Measurements from ENCODE around the gene LYSMD1. TPM values are rescaled to one million over a fixed set of nuclear protein-coding genes. Genes with fewer than 3 reads are reported as not detected.
"Not testable (repeated sequence)": the region's sequence is repeated elsewhere in the genome, so short reads cannot be mapped to it uniquely, and the experiment has no call there.

LYSMD1 gene, protein sequence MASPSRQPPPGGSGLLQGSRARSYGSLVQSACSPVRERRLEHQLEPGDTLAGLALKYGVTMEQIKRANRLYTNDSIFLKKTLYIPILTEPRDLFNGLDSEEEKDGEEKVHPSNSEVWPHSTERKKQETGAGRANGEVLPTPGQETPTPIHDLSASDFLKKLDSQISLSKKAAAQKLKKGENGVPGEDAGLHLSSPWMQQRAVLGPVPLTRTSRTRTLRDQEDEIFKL
- total RNA-seq: 1 to 10 TPM; 4.4 to 4.9 TPM

GRCh38 chr1:151165738-151166504 is at the start of gene LYSMD1, which contains the start of gene SCNM1:
Gene LYSMD1 (minus strand): TSS chr1:151165902. CDS start chr1:151165258, 644 bp downstream.
Gene SCNM1 (plus strand): TSS chr1:151166144. CDS start chr1:151166153, 9 bp downstream.
- CTCF ChIA-PET: interaction anchor here (0.5 to 2.3 kb wide), 10 partner anchors 9 to 141 kb away, joined by 3 to 12 read pairs (median 4); partner anchors contain the start of genes GABPB2, TMOD4 and TNFAIP8L2
- DNase-seq (peak; percentile 99), ATAC-seq (peak; percentile 97)
- Mint-ChIP-seq H3K27me3 (no peaks in the 10 kb centered on the region), H3K27ac (peak within 1 kb of the TSS; percentile 89), H3K9me3 (ENCODE audit: low read depth) (no peaks in the 10 kb centered on the region), H3K4me3 (peak within 1 kb of the TSS; percentile 91), H3K36me3 (peaks cover 28% of the 10 kb centered on the region), H3K4me1 (peaks cover 48% of the 10 kb centered on the region)

DNA sequence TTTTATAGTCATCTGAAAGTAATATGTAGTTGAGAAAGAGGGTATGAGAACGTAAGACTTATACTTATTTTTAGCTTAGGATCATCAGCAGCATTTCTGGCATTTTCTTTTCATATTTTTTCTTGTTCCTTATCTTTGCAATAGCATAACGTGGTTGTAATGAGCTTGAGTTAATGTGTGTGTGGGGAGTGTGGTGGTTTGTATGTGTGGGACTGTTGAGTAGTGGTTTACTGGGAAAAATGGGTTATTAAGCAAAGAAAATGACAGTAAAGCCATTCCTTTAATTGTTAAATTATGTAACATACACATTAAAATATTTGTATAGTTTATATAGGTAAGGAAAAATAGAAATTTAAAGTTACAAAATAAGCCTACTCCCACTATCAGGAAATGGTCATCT is 47.9 kb upstream of the LYSMD1 start:
- CTCF ChIA-PET: no interaction called here
- no peaks in the 10 kb centered on the region for H3K9me3 Mint-ChIP-seq (ENCODE audit: low read depth)
- DNase-seq (no peak), ATAC-seq (no peak)
- H3K27me3 Mint-ChIP-seq: no peaks in the 10 kb centered on the region
- H3K4me3 Mint-ChIP-seq: no peak overlapping the region
- peaks cover 30% of the 10 kb centered on the region for H3K36me3 Mint-ChIP-seq
- peaks cover 34% of the 10 kb centered on the region for H3K4me1 Mint-ChIP-seq
- H3K27ac Mint-ChIP-seq: no peak overlapping the region

DNA sequence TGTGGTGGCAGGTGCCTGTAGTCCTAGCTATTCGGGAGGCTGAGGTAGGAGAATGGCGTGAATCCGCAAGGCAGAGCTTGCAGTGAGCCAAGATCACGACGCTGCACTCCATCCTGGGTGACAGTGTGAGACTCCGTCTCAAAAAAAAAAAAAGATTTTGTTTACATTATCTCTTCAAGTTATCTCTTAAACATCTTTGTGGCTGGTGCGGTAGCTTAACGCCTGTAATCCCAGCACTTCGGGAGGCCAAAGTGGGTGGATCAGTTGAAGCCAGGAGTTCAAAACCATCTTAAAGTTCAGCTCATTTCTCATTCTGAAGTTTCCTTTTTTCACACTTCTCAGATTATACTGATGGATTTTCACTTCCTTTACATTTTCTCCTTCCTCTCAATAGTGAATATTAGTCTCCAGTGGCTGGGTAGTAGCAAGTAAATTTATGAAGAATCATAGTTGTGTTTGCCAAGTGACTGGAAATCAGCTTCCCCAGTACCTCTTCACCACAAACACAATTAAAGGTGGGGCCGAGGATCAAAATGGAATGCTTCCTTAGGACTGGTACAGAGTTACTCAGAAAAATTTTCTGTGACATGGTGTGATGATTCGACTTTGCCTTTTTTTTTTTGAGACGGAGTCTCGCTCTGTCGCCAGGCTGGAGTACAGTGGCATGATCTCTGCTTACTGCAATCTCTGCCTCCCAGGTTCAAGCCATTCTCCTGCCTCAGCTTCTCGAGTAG is 46.4 kb upstream of the LYSMD1 start:
- ATAC-seq (no peak), DNase-seq (no peak)
- Mint-ChIP-seq H3K9me3 (ENCODE audit: low read depth) (no peaks in the 10 kb centered on the region), H3K4me1 (peaks cover 33% of the 10 kb centered on the region), H3K27ac (peak overlapping the region; percentile 16), H3K4me3 (no peak overlapping the region), H3K36me3 (peaks cover 34% of the 10 kb centered on the region), H3K27me3 (no peaks in the 10 kb centered on the region)
- CTCF ChIA-PET: interaction anchor here (0.8 to 1.9 kb wide), 2 partner anchors 40 to 112 kb away, joined by 4 to 5 read pairs; no protein-coding TSS in a partner anchor

GRCh38 chr1:151210830-151211229 is 45.1 kb upstream of the LYSMD1 start:
- ATAC-seq (no peak), DNase-seq (no peak)
- Mint-ChIP-seq H3K27ac (no peak overlapping the region), H3K4me3 (no peak overlapping the region), H3K4me1 (peaks cover 31% of the 10 kb centered on the region), H3K27me3 (no peaks in the 10 kb centered on the region), H3K9me3 (ENCODE audit: low read depth) (no peaks in the 10 kb centered on the region), H3K36me3 (peaks cover 39% of the 10 kb centered on the region)
- CTCF ChIA-PET: no interaction called here

GRCh38 chr1:151205381-151205965 is 39.8 kb upstream of the LYSMD1 start:
- CTCF ChIA-PET, H3K27ac Mint-ChIP-seq: not testable (repeated sequence)

DNA sequence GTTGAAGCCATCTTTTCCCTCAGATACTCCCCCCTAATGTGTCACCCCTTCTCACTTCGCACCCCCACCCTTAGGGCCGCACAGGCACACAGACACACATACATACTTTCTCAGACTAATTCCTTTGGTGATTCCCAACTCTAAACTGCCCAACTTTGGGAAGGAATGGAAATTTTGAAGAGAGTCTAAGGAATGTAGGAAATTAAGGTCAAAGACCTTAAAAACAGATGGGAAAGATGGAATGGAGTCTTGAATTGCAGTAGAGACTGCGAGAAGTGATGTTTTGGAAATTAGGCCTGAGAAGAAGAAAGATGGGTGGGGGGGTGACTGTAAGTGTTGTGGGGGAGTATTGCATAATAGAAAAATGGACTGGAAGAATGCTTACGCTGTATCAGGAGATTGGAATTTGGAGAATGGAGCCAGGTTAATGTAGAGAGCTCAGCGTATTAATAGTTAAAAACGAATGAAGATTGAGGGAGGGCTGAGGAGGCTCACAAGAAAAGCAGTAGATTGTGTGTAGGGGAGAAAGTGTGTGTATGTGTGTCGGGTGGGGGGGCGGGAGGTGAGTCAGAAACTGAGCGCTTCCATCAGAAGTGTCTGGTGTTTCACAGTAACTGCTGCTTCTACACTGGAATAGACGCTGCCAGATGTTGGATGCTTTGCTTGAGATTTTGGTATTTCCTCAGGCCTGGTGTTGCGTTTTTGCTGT is 34.3 kb upstream of the LYSMD1 start:
- H3K27me3 Mint-ChIP-seq: no peaks in the 10 kb centered on the region
- H3K36me3 Mint-ChIP-seq: peaks cover 26% of the 10 kb centered on the region
- peaks cover 47% of the 10 kb centered on the region for H3K4me1 Mint-ChIP-seq

More at GRCh38 chr1:151205381-151205965, 39.8 kb upstream of the LYSMD1 start:
- Mint-ChIP-seq H3K36me3 (peaks cover 39% of the 10 kb centered on the region), H3K4me1 (peaks cover 29% of the 10 kb centered on the region)
- H3K9me3 Mint-ChIP-seq (ENCODE audit: low read depth); H3K4me3 Mint-ChIP-seq; H3K27me3 Mint-ChIP-seq; DNase-seq; ATAC-seq: not testable (repeated sequence)

GRCh38 chr1:151198254-151199127 is 32.8 kb upstream of the LYSMD1 start, which contains the start of gene PIP5K1A:
Gene PIP5K1A (plus strand): TSS chr1:151198552. CDS start chr1:151198997, 445 bp downstream.
- peak; percentile 98 for ATAC-seq
- no peaks in the 10 kb centered on the region for H3K9me3 Mint-ChIP-seq (ENCODE audit: low read depth)
- peak within 1 kb of the TSS; percentile 97 for H3K27ac Mint-ChIP-seq
- peaks cover 4% of the 10 kb centered on the region for H3K27me3 Mint-ChIP-seq
- H3K4me1 Mint-ChIP-seq: peaks cover 43% of the 10 kb centered on the region
- peak; percentile 99 for DNase-seq
- CTCF ChIA-PET: interaction anchor here (1.0 to 1.8 kb wide), 5 partner anchors 9 to 143 kb away, joined by 3 to 12 read pairs (median 4); partner anchors contain the start of gene VPS72
- peak within 1 kb of the TSS; percentile 91 for H3K4me3 Mint-ChIP-seq
- H3K36me3 Mint-ChIP-seq: peaks cover 24% of the 10 kb centered on the region

More for the DNA sequence above, 34.3 kb upstream of the LYSMD1 start:
- CTCF ChIA-PET: interaction anchor here (1.0 to 2.5 kb wide), 4 partner anchors 10 to 52 kb away, joined by 3 to 9 read pairs (median 4); partner anchors contain the start of gene VPS72
- H3K4me3 Mint-ChIP-seq: peak overlapping the region; percentile 91
- peak overlapping the region; percentile 97 for H3K27ac Mint-ChIP-seq
- no peak for DNase-seq
- H3K9me3 Mint-ChIP-seq (ENCODE audit: low read depth): no peaks in the 10 kb centered on the region
- ATAC-seq: no peak

- Mint-ChIP-seq H3K4me3 (peak overlapping the region; percentile 91), H3K36me3 (peaks cover 22% of the 10 kb centered on the region), H3K4me1 (peaks cover 40% of the 10 kb centered on the region), H3K27ac (peak overlapping the region; percentile 97), H3K9me3 (ENCODE audit: low read depth) (no peaks in the 10 kb centered on the region), H3K27me3 (peaks cover 4% of the 10 kb centered on the region)
- CTCF ChIA-PET: interaction anchor here (1.4 to 1.8 kb wide), 3 partner anchors 8 to 140 kb away, joined by 3 to 6 read pairs (median 4); partner anchors contain the start of gene VPS72
- DNase-seq (no peak), ATAC-seq (no peak)
Measured at GRCh38 chr1:151197863-151198253, 32.2 kb upstream of the LYSMD1 start.

GRCh38 chr1:151196292-151196800 is 30.6 kb upstream of the LYSMD1 start:
- H3K9me3 Mint-ChIP-seq (ENCODE audit: low read depth): no peaks in the 10 kb centered on the region
- peaks cover 4% of the 10 kb centered on the region for H3K27me3 Mint-ChIP-seq
- peak overlapping the region; percentile 49 for H3K27ac Mint-ChIP-seq
- H3K4me1 Mint-ChIP-seq: peaks cover 31% of the 10 kb centered on the region
- CTCF ChIA-PET: interaction anchor here (0.6 to 1.7 kb wide), 5 partner anchors 12 to 145 kb away, joined by 3 to 10 read pairs (median 5); no protein-coding TSS in a partner anchor
- DNase-seq (peak; percentile 73), ATAC-seq (no peak)
- H3K36me3 Mint-ChIP-seq: peaks cover 13% of the 10 kb centered on the region
- peak overlapping the region; percentile 20 for H3K4me3 Mint-ChIP-seq

DNA sequence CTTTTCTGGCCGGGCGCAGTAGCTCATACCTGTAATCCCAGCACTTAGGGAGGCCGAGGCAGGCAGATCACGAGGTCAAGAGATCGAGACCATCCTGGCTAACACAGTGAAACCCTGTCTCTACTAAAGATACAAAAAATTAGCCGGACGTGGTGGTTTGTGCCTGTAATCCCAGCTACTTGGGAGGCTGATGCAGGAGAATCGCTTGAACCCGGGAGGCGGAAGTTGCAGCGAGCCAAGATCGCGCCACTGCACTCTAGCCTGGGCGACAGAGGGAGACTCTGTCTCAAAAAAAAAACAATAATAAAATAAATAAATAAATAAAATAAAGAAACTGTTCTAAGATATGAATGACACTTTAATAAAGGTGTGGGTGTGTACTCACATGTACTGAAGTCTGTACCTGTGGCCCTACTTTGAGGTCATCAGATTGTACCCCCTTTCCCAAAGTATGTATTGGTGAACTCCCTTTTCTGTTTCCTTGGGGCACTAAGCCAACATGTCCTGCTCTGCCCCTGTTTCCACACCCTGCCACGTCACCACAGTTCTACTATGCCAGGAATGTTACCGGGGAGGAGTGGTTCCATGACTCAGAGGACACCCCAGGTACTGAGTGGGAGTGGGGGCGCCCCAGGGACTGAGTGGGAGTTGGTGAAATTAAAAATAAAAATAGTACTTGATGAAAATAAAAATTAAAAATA is 29.3 kb upstream of the LYSMD1 start:
- peaks cover 30% of the 10 kb centered on the region for H3K4me1 Mint-ChIP-seq
- CTCF ChIA-PET: interaction anchor here (0.7 to 1.0 kb wide), 4 partner anchors 43 to 86 kb away, joined by 3 to 7 read pairs (median 4); no protein-coding TSS in a partner anchor
- DNase-seq; H3K27ac Mint-ChIP-seq; H3K4me3 Mint-ChIP-seq; H3K36me3 Mint-ChIP-seq; H3K9me3 Mint-ChIP-seq (ENCODE audit: low read depth); H3K27me3 Mint-ChIP-seq; ATAC-seq: not testable (repeated sequence)

DNA sequence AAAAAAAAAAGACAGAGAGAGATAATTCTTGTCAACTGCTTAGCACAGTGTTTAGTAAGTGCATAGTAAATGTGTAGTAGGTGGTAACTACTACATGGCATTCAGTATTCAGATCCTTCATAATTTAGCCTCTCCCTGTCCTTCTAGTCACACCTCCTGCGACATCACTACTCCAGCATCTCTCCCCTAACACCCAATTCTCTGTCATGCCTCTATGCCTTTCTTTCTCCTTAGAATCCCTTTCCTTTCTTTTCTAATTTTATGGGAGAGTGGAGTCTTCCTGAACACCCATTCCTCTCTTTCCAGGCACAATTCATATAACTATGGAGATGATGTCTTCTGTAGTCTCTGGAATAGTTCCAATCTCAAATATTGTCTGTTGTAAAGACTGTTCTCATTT is 28.2 kb upstream of the LYSMD1 start:
- H3K4me3 Mint-ChIP-seq: no peak overlapping the region
- ATAC-seq (no peak), DNase-seq (no peak)
- peaks cover 30% of the 10 kb centered on the region for H3K4me1 Mint-ChIP-seq
- peaks cover 6% of the 10 kb centered on the region for H3K36me3 Mint-ChIP-seq
- no peak overlapping the region for H3K27ac Mint-ChIP-seq
- CTCF ChIA-PET: interaction anchor here (0.7 to 2.8 kb wide), 3 partner anchors 34 to 60 kb away, joined by 3 to 16 read pairs (median 3); partner anchors contain the start of gene PSMD4
- H3K9me3 Mint-ChIP-seq (ENCODE audit: low read depth): no peaks in the 10 kb centered on the region
- H3K27me3 Mint-ChIP-seq: peaks cover 4% of the 10 kb centered on the region
